ENCODE measurements around the gene APLN.

The APLN gene

GRCh38 chrX:129653181-129653970 is 1.4 kb downstream of the APLN start:
- TF ChIP-seq CTCF (IDR thresholded peaks at IDR 0.05; ENCODE audit: low read depth, low read length) = no peak
- DNase-seq (ENCODE audit: extremely low read depth, low read depth) = no peak

GRCh38 chrX:129652565-129653169 is 2.1 kb downstream of the APLN start:
- no peak for TF ChIP-seq CTCF (IDR thresholded peaks at IDR 0.05; ENCODE audit: low read depth, low read length)
- DNase-seq (ENCODE audit: extremely low read depth, low read depth) = no peak

GRCh38 chrX:129651756-129652564 is 2.8 kb downstream of the APLN start:
- no peak for TF ChIP-seq CTCF (IDR thresholded peaks at IDR 0.05; ENCODE audit: low read depth, low read length)
- no peak for DNase-seq (ENCODE audit: extremely low read depth, low read depth)

GRCh38 chrX:129650821-129651510 is 3.8 kb downstream of the APLN start:
- no peak for TF ChIP-seq CTCF (IDR thresholded peaks at IDR 0.05; ENCODE audit: low read depth, low read length)

GRCh38 chrX:129650183-129650689 is 4.5 kb downstream of the APLN start:
- no peak for TF ChIP-seq CTCF (IDR thresholded peaks at IDR 0.05; ENCODE audit: low read depth, low read length)
- DNase-seq (ENCODE audit: extremely low read depth, low read depth) = no peak

More at GRCh38 chrX:129650821-129651510, 3.8 kb downstream of the APLN start:
- no peak for DNase-seq (ENCODE audit: extremely low read depth, low read depth)

- no peak for DNase-seq (ENCODE audit: extremely low read depth, low read depth)
- no peak for TF ChIP-seq CTCF (IDR thresholded peaks at IDR 0.05; ENCODE audit: low read depth, low read length)
Observed at GRCh38 chrX:129649268-129650182, 5.2 kb downstream of the APLN start.
